Measurements from ENCODE around the gene NEURL3. TPM values are rescaled to one million over a fixed set of nuclear protein-coding genes. Genes with fewer than 3 reads are reported as not detected.

The NEURL3 gene
- total and polyA plus RNA-seq, 7 experiments from 2014 or later, result 0.27 to 1.3 (median 0.43) TPM; not detected in 4

- Mint-ChIP-seq H3K4me3 (no peak overlapping the region), H3K9me3 (peaks cover 0 to 15% (median 5%) of the 10 kb centered on the region in 11 donors), H3K27me3 (peaks cover 3 to 25% (median 17%) of the 10 kb centered on the region in 5 donors), H3K4me1 (peaks cover 8 to 30% (median 13%) of the 10 kb centered on the region in 7 donors), H3K27ac (no peak overlapping the region), H3K36me3 (peaks cover 0 to 12% (median 4%) of the 10 kb centered on the region in 5 donors)
- ChIA-PET CTCF (interaction anchor here (1.3 kb wide), 1 partner anchor 106 kb away, joined by 5 read pairs; no protein-coding TSS in a partner anchor), POLR2A (interaction anchor here (0.5 kb wide), 1 partner anchor 17 kb away, joined by 3 read pairs; no protein-coding TSS in a partner anchor)
- Histone ChIP-seq H3K4me3 (ENCODE audit: low read length) (no peak overlapping the region), H3K36me3 (ENCODE audit: control insufficient read depth in 2 of 3, insufficient read depth in 3 of 3, low read length in 3 of 3) (no peaks in the 10 kb centered on the region), H3K27me3 (ENCODE audit: control insufficient read depth in 2 of 2, insufficient read depth in 2 of 2, low read length in 2 of 2) (no peaks in the 10 kb centered on the region), H3K27ac (ENCODE audit: low read depth, low read length) (no peak overlapping the region), H3K9me3 (ENCODE audit: control insufficient read depth in 2 of 3, low read length in 3 of 3) (no peaks in the 10 kb centered on the region), H3K4me1 (ENCODE audit: control insufficient read depth in 2 of 2, insufficient read depth in 2 of 2, low read length in 2 of 2) (peaks cover 3 to 4% of the 10 kb centered on the region in 2 donors)
- intact Hi-C loops (cut with micrococcal nuclease), result no loop called here
- ATAC-seq, result no peak
- DNase-seq, result no peak
Measured at GRCh38 chr2:96512341-96512740, 7.2 kb upstream of the NEURL3 start.

- H3K27ac ChIP-seq (ENCODE audit: low read depth, low read length), result no peak overlapping the region
- Mint-ChIP-seq H3K27me3 (peaks cover 3 to 25% (median 17%) of the 10 kb centered on the region in 5 donors), H3K9me3 (peaks cover 0 to 11% (median under 1%) of the 10 kb centered on the region in 11 donors), H3K36me3 (peaks cover 0 to 8% (median 0%) of the 10 kb centered on the region in 5 donors), H3K27ac (no peak overlapping the region), H3K4me1 (peaks cover 8 to 33% (median 13%) of the 10 kb centered on the region in 7 donors), H3K4me3 (no peak overlapping the region)
- intact Hi-C loops (cut with micrococcal nuclease), result no loop called here
- H3K4me3 ChIP-seq (ENCODE audit: low read length), result no peak overlapping the region
- ATAC-seq (no peak), DNase-seq (no peak)
- no peaks in the 10 kb centered on the region for H3K27me3 ChIP-seq (ENCODE audit: control insufficient read depth in 2 of 2, insufficient read depth in 2 of 2, low read length in 2 of 2)
- H3K4me1 ChIP-seq (ENCODE audit: control insufficient read depth in 2 of 2, insufficient read depth in 2 of 2, low read length in 2 of 2), result peaks cover 3 to 4% of the 10 kb centered on the region in 2 donors
- no peaks in the 10 kb centered on the region for H3K9me3 ChIP-seq (ENCODE audit: control insufficient read depth in 2 of 3, low read length in 3 of 3)
- CTCF ChIA-PET, result interaction anchor here (1.3 kb wide), 1 partner anchor 105 kb away, joined by 5 read pairs; no protein-coding TSS in a partner anchor
- POLR2A ChIA-PET, result no interaction called here
- no peaks in the 10 kb centered on the region for H3K36me3 ChIP-seq (ENCODE audit: control insufficient read depth in 2 of 3, insufficient read depth in 3 of 3, low read length in 3 of 3)
Measured at GRCh38 chr2:96511851-96512250, 6.7 kb upstream of the NEURL3 start.

- H3K27ac ChIP-seq (ENCODE audit: low read depth, low read length), result no peak overlapping the region
- Mint-ChIP-seq H3K9me3 (peaks cover 0 to 4% (median 0%) of the 10 kb centered on the region in 11 donors), H3K27ac (peak overlapping the region in 1 of 9 donors; percentile 7), H3K4me1 (peaks cover 8 to 41% (median 13%) of the 10 kb centered on the region in 7 donors), H3K4me3 (no peak overlapping the region), H3K27me3 (peaks cover 3 to 25% (median 17%) of the 10 kb centered on the region in 5 donors), H3K36me3 (peaks cover 0 to 3% (median 0%) of the 10 kb centered on the region in 5 donors)
- no peaks in the 10 kb centered on the region for H3K27me3 ChIP-seq (ENCODE audit: control insufficient read depth in 2 of 2, insufficient read depth in 2 of 2, low read length in 2 of 2)
- intact Hi-C loops (cut with micrococcal nuclease), result no loop called here
- ChIA-PET CTCF (interaction anchor here (0.8 to 4.4 kb wide), 4 partner anchors 8 to 144 kb away, joined by 3 to 28 read pairs (median 3); no protein-coding TSS in a partner anchor), POLR2A (no interaction called here)
- H3K4me3 ChIP-seq (ENCODE audit: low read length), result no peak overlapping the region
- ATAC-seq, result no peak
- DNase-seq, result no peak
- H3K9me3 ChIP-seq (ENCODE audit: control insufficient read depth in 2 of 3, low read length in 3 of 3), result no peaks in the 10 kb centered on the region
- H3K4me1 ChIP-seq (ENCODE audit: control insufficient read depth in 2 of 2, insufficient read depth in 2 of 2, low read length in 2 of 2), result peaks cover 3 to 4% of the 10 kb centered on the region in 2 donors
- H3K36me3 ChIP-seq (ENCODE audit: control insufficient read depth in 2 of 3, insufficient read depth in 3 of 3, low read length in 3 of 3), result no peaks in the 10 kb centered on the region
Measured at GRCh38 chr2:96510931-96511595, 5.9 kb upstream of the NEURL3 start.

- Histone ChIP-seq H3K9me3 (ENCODE audit: control insufficient read depth in 2 of 3, low read length in 3 of 3) (no peaks in the 10 kb centered on the region), H3K4me3 (ENCODE audit: low read length) (no peak overlapping the region), H3K27ac (ENCODE audit: low read depth, low read length) (no peak overlapping the region), H3K27me3 (ENCODE audit: control insufficient read depth in 2 of 2, insufficient read depth in 2 of 2, low read length in 2 of 2) (no peaks in the 10 kb centered on the region), H3K36me3 (ENCODE audit: control insufficient read depth in 2 of 3, insufficient read depth in 3 of 3, low read length in 3 of 3) (no peaks in the 10 kb centered on the region), H3K4me1 (ENCODE audit: control insufficient read depth in 2 of 2, insufficient read depth in 2 of 2, low read length in 2 of 2) (peaks cover 3 to 4% of the 10 kb centered on the region in 2 donors)
- no peak overlapping the region for H3K4me3 Mint-ChIP-seq
- H3K27ac Mint-ChIP-seq, result peak overlapping the region in 3 of 9 donors; percentile 25 to 69 (median 66)
- H3K36me3 Mint-ChIP-seq, result no peaks in the 10 kb centered on the region
- no peak for DNase-seq
- no peaks in the 10 kb centered on the region for H3K9me3 Mint-ChIP-seq
- intact Hi-C loops (cut with micrococcal nuclease), result loop anchor here (1.0 to 5.0 kb wide), 4 partner anchors 15 to 153 kb away; no protein-coding TSS in a partner anchor
- ChIA-PET CTCF (interaction anchor here (0.7 to 4.4 kb wide), 2 partner anchors 103 to 363 kb away, joined by 4 to 28 read pairs; no protein-coding TSS in a partner anchor), POLR2A (interaction anchor here (0.8 to 5.7 kb wide), 4 partner anchors 15 to 205 kb away, joined by 3 to 28 read pairs (median 3); partner anchors contain the start of gene SNRNP200)
- H3K4me1 Mint-ChIP-seq, result peaks cover 8 to 51% (median 13%) of the 10 kb centered on the region in 7 donors
- ATAC-seq, result no peak
- peaks cover 3 to 25% (median 17%) of the 10 kb centered on the region in 5 donors for H3K27me3 Mint-ChIP-seq
Measured at GRCh38 chr2:96509847-96510230, 4.7 kb upstream of the NEURL3 start.

GRCh38 chr2:96509114-96509846 lies 4.1 kb upstream of the NEURL3 start:
- H3K9me3 ChIP-seq (ENCODE audit: control insufficient read depth in 2 of 3, low read length in 3 of 3), result no peaks in the 10 kb centered on the region
- CTCF ChIA-PET, result interaction anchor here (0.7 to 4.4 kb wide), 5 partner anchors 44 to 362 kb away, joined by 3 to 28 read pairs (median 5); partner anchors contain the start of gene SNRNP200
- peaks cover 8 to 51% (median 13%) of the 10 kb centered on the region in 7 donors for H3K4me1 Mint-ChIP-seq
- H3K27ac ChIP-seq (ENCODE audit: low read depth, low read length), result no peak overlapping the region
- no peaks in the 10 kb centered on the region for H3K27me3 ChIP-seq (ENCODE audit: control insufficient read depth in 2 of 2, insufficient read depth in 2 of 2, low read length in 2 of 2)
- POLR2A ChIA-PET, result interaction anchor here (0.8 to 5.7 kb wide), 6 partner anchors 14 to 204 kb away, joined by 3 to 28 read pairs (median 4); partner anchors contain the start of gene SNRNP200
- no peak overlapping the region for H3K4me3 ChIP-seq (ENCODE audit: low read length)
- DNase-seq (peak in 4 of 9 donors; percentile 32 to 79 (median 44)), ATAC-seq (peak; percentile 64)
- no peaks in the 10 kb centered on the region for H3K36me3 ChIP-seq (ENCODE audit: control insufficient read depth in 2 of 3, insufficient read depth in 3 of 3, low read length in 3 of 3)
- H3K36me3 Mint-ChIP-seq, result no peaks in the 10 kb centered on the region
- peaks cover 3 to 25% (median 17%) of the 10 kb centered on the region in 5 donors for H3K27me3 Mint-ChIP-seq
- peak overlapping the region in 7 of 10 donors; percentile 3 to 66 (median 40) for H3K4me3 Mint-ChIP-seq
- peak overlapping the region in 5 of 9 donors; percentile 28 to 74 (median 66) for H3K27ac Mint-ChIP-seq
- intact Hi-C loops (cut with micrococcal nuclease), result loop anchor here (1.0 to 5.0 kb wide), 4 partner anchors 16 to 152 kb away; no protein-coding TSS in a partner anchor
- H3K9me3 Mint-ChIP-seq, result no peaks in the 10 kb centered on the region
- H3K4me1 ChIP-seq (ENCODE audit: control insufficient read depth in 2 of 2, insufficient read depth in 2 of 2, low read length in 2 of 2), result peaks cover 3 to 4% of the 10 kb centered on the region in 2 donors
